Kidney epithelial cell (primary cell): ENCODE data around the gene EID2B. TPM values are rescaled to one million over a fixed set of nuclear protein-coding genes. Genes with fewer than 3 reads are reported as not detected.

Experiments used
- DNase-seq: peaks from one replicate; pipeline ENCODE4 v3.0.0-alpha.2; 2010; ENCODE audit warnings: low read depth
- H3K27me3 ChIP-seq: 2 replicates; pipeline ENCODE4 v1.6.0; 2011; ENCODE audit warnings: low read length; ENCODE audit not compliant: control insufficient read depth, insufficient read depth
- H3K36me3 ChIP-seq: 2 replicates; pipeline ENCODE4 v1.5.1; 2011; ENCODE audit warnings: low read length; ENCODE audit not compliant: control insufficient read depth, insufficient read depth
- H3K4me3 ChIP-seq: 2 replicates; pipeline ENCODE4 v1.5.1; 2011; ENCODE audit warnings: low read depth, mild to moderate bottlenecking, control low read depth, low read length
- total RNA-seq: library from RNA; depleted of rRNA; stranded (reverse); fragments of >200 nt; gene quantifications from 2 replicates; pipeline ENCODE4 v1.2.3, GENCODE V29; 2015
- TF ChIP-seq, protein P1 (sequence below): IDR thresholded peaks from 2 replicates; pipeline ENCODE4 v1.5.1; 2011; ENCODE audit warnings: mild to moderate bottlenecking, moderate library complexity, low read length, control low read depth, inconsistent platforms; ENCODE audit not compliant: insufficient read depth, poor library complexity, severe bottlenecking

Gene EID2B
- total RNA-seq, 1 donor from 2014 or later, result 3.1 TPM

- Histone ChIP-seq H3K4me3 (peak within 1 kb of the TSS; percentile 99), H3K27me3 (no peaks in the 10 kb centered on the region), H3K36me3 (no peaks in the 10 kb centered on the region)
- TF ChIP-seq, protein P1, sequence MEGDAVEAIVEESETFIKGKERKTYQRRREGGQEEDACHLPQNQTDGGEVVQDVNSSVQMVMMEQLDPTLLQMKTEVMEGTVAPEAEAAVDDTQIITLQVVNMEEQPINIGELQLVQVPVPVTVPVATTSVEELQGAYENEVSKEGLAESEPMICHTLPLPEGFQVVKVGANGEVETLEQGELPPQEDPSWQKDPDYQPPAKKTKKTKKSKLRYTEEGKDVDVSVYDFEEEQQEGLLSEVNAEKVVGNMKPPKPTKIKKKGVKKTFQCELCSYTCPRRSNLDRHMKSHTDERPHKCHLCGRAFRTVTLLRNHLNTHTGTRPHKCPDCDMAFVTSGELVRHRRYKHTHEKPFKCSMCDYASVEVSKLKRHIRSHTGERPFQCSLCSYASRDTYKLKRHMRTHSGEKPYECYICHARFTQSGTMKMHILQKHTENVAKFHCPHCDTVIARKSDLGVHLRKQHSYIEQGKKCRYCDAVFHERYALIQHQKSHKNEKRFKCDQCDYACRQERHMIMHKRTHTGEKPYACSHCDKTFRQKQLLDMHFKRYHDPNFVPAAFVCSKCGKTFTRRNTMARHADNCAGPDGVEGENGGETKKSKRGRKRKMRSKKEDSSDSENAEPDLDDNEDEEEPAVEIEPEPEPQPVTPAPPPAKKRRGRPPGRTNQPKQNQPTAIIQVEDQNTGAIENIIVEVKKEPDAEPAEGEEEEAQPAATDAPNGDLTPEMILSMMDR, result peak; percentile 87
- peak; percentile 73 for DNase-seq
Observed at GRCh38 chr19:39539518-39540332, 7.1 kb upstream of the EID2B start, which contains the start of gene EID2. Gene EID2 (minus strand): TSS chr19:39540161. CDS start chr19:39540079, 82 bp downstream.

GRCh38 chr19:39539165-39539517 is 6.5 kb upstream of the EID2B start:
- no peaks in the 10 kb centered on the region for H3K27me3 ChIP-seq
- H3K36me3 ChIP-seq, result no peaks in the 10 kb centered on the region
- DNase-seq, result no peak
- peak overlapping the region; percentile 99 for H3K4me3 ChIP-seq
- TF ChIP-seq, protein P1, result no peak

DNA sequence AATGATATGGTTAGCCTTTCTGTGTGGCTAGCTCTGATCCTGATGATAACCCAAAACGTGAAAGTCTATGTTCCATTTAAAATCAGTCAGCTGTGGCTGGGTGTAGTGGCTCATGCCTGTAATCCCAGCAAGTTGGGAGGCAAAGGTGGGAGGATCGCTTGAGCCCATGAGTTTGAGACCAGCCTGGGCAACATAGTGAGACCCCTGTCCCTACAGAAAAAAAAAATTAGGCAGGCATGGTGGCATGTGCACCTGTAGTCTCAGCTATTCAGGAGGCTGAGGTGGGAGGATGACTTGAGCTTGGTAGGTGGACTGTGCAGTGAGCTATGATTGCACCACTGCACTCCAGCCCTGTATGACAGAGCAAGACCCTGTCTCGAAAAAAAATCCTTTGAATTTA is 1.1 kb upstream of the EID2B start:
- DNase-seq, result no peak
- H3K4me3 ChIP-seq, result no peak overlapping the region
- H3K27me3 ChIP-seq, result no peaks in the 10 kb centered on the region
- no peaks in the 10 kb centered on the region for H3K36me3 ChIP-seq
- TF ChIP-seq, protein P1, result no peak

DNA sequence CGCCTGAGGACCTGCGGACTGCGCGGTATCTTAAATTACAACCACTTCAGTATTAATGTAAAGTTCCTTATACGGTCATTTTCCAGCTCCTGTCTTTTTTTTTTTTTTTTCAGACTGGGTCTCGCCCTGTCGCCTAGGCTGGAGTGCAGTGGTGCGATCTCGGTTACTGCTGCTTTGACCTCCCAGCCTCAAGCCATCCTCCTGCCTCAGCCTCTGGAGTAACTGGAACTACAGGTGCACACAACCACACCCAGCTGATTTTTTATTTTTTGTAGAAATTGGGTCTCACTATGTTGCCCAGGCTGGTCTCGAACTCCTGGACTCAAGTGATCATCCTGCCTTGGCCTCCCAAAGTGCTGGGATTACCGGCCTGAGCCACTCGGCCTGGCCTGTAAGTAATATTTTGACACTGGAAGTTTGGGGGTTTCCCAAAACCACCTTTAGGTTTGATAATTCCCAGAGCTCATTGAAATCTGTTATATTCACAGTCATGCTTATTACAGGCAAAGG is 406 bp upstream of the EID2B start:
- no peak overlapping the region for H3K4me3 ChIP-seq

DNA sequence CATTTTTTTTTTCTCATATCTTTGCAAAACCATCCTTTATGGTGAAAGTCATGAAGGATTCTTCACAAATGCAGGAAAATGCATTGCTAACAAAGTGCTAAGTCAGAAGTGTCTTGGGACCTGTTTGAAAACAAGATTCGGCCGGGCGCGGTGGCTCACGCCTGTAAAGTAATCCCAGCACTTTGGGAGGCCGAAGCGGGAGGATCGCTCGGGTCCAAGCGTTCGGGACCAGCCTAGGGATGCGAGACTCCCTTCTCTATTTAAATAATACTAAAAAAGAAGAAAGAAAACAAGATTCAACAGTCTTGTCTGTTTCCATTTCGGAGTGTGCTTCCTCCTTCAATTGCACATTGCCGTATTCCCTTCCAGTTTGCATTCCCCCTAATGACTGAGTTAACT is 819 bp downstream of the EID2B start:
- no peak for DNase-seq
- Histone ChIP-seq H3K36me3 (no peaks in the 10 kb centered on the region), H3K27me3 (no peaks in the 10 kb centered on the region), H3K4me3 (peak overlapping the region; percentile 81)
- TF ChIP-seq, protein P1, result no peak

More for the DNA sequence above, 406 bp upstream of the EID2B start:
- no peaks in the 10 kb centered on the region for H3K27me3 ChIP-seq
- TF ChIP-seq, protein P1, result no peak
- no peaks in the 10 kb centered on the region for H3K36me3 ChIP-seq
- DNase-seq, result no peak
